Transverse colon (tissue), 4 donors: ENCODE measurements around the gene TAAR5. TPM values are rescaled to one million over a fixed set of nuclear protein-coding genes. Genes with fewer than 3 reads are reported as not detected.
"Not testable (repeated sequence)": the region's sequence is repeated elsewhere in the genome, so short reads cannot be mapped to it uniquely, and the experiment has no call there.

Experiments used
- DNase-seq: peaks from one replicate; pipeline ENCODE4 v3.0.0-alpha.2; 2019
- H3K27ac ChIP-seq, 4 donors: fragments of 200-600 bp; sonication (generic); 2 replicates each; pipeline ENCODE4 v1.5.1; 2016 to 2018; ENCODE audit warnings: inconsistent platforms in 4 of 4
- H3K27me3 ChIP-seq: fragments of 200-600 bp; sonication (generic); 2 replicates; pipeline ENCODE4 v1.5.1; 2017; ENCODE audit warnings: inconsistent platforms
- H3K36me3 ChIP-seq, 4 donors: fragments of 200-600 bp; sonication (generic); 2 replicates each; pipeline ENCODE4 v1.5.1; 2017 to 2019; ENCODE audit warnings: inconsistent platforms in 4 of 4
- H3K4me1 ChIP-seq, 4 donors: fragments of 200-600 bp; sonication (generic); 2 replicates each; pipeline ENCODE4 v1.5.1; 2017 to 2020; ENCODE audit warnings: inconsistent platforms in 4 of 4
- H3K4me3 ChIP-seq, 4 donors: fragments of 200-600 bp; sonication (generic); 1 replicate in 1 of 4; 2 replicates in 3 of 4; pipeline versions ENCODE4 v1.5.1 to v1.6.1; 2017 to 2019; ENCODE audit warnings: inconsistent platforms in 4 of 4
- H3K9me3 ChIP-seq, 2 donors: fragments of 200-600 bp; sonication (generic); 2 replicates each; pipeline ENCODE4 v1.5.1; 2017 to 2019; ENCODE audit warnings: inconsistent platforms in 2 of 2
- CTCF ChIP-seq, 5 experiments: fragments of 200-600 bp in 3 of 5; fragments of 450-650 bp in 2 of 5; sonication (generic) in 3 of 5; IDR thresholded peaks; 1 replicate in 2 of 5; 2 replicates in 3 of 5; pipeline ENCODE4 v1.5.1; 2016 to 2017; ENCODE audit warnings: antibody characterized with exemption in 5 of 5, inconsistent platforms in 3 of 5, mild to moderate bottlenecking in 2 of 5, moderate library complexity in 1 of 5
- EP300 ChIP-seq: sonication (generic); formaldehyde crosslinking; IDR thresholded peaks from one replicate; pipeline ENCODE4 v1.6.1; 2017; ENCODE audit warnings: antibody characterized with exemption, low read depth
- POLR2A ChIP-seq: fragments of 450-650 bp; IDR thresholded peaks from one replicate; pipeline ENCODE4 v1.6.1; 2016; ENCODE audit warnings: antibody characterized with exemption, mild to moderate bottlenecking, moderate library complexity
- POLR2AphosphoS5 ChIP-seq, 3 donors: sonication (generic); formaldehyde crosslinking; IDR thresholded peaks; one replicate each; pipeline ENCODE4 v1.6.1; 2016; ENCODE audit warnings: antibody characterized with exemption in 3 of 3
- WGBS, 2 donors: methylation state at CpG; one replicate each; pipeline ENCODE4 v1.1.5; 2018; ENCODE audit warnings: low coverage in 1 of 2; 5-methylcytosine and 5-hydroxymethylcytosine counted together
- in situ Hi-C, 4 donors: fragments of 200-750 bp; cut with MboI; loops; one replicate each; pipeline versions ENCODE4 v1.15.0 to v1.15.1; 2017; ENCODE audit warnings: low sequenced_read_pairs in 3 of 4, low pct_ligation_motif_present in 1 of 4, low pct_unique_long_range_greater_than_20kb in 1 of 4
- intact Hi-C: fragments of 100-400 bp; cut with DNase I; formaldehyde crosslinking; loops from one replicate; pipeline ENCODE4 v1.15.1; 2023; ENCODE audit warnings: low total_unique reads
- total RNA-seq, 4 donors: library from RNA; depleted of rRNA; stranded (reverse); fragments of >200 nt; gene quantifications; one replicate each; pipeline ENCODE4 v1.1.0, GENCODE V29; 2016

The TAAR5 gene
- total RNA-seq, 4 donors from 2014 or later, result not detected

- intact Hi-C loops, result no loop called here
- no peaks in the 10 kb centered on the region for H3K36me3 ChIP-seq
- H3K4me3 ChIP-seq, result no peak overlapping the region
- no peak for DNase-seq
- in situ Hi-C loops, result no loop called here
- no peak overlapping the region for H3K27ac ChIP-seq
- H3K9me3 ChIP-seq, result no peaks in the 10 kb centered on the region
- no peaks in the 10 kb centered on the region for H3K27me3 ChIP-seq
- TF ChIP-seq EP300 (no peak), CTCF (IDR thresholded peaks at IDR 0.05) (no peak), POLR2A (no peak), POLR2AphosphoS5 (IDR thresholded peaks at IDR 0.05) (no peak)
- peaks cover 0 to 13% (median 6%) of the 10 kb centered on the region in 4 donors for H3K4me1 ChIP-seq
- WGBS, 2 donors, result 34 to 40% methylated on average over 3 to 4 of the region's 4 CpGs
These were observed 23.0 kb upstream of the TAAR5 start for GRCh38 chr6:132612449-132613108.

GRCh38 chr6:132611616-132612015, 22.1 kb upstream of the TAAR5 start:
- intact Hi-C loops, result loop anchor here (1.0 kb wide), 1 partner anchor 21 kb away; no protein-coding TSS in a partner anchor
- H3K27me3 ChIP-seq, result no peaks in the 10 kb centered on the region
- no peaks in the 10 kb centered on the region for H3K9me3 ChIP-seq
- DNase-seq, result no peak
- in situ Hi-C loops, result no loop called here
- H3K4me1 ChIP-seq, result peaks cover 0 to 13% (median 6%) of the 10 kb centered on the region in 4 donors
- TF ChIP-seq CTCF (IDR thresholded peaks at IDR 0.05), result no peak
- no peak overlapping the region for H3K4me3 ChIP-seq
- 86 to 100% methylated on average over 2 of the region's 2 CpGs for WGBS, 2 donors
- H3K36me3 ChIP-seq, result no peaks in the 10 kb centered on the region
- H3K27ac ChIP-seq, result no peak overlapping the region

- intact Hi-C loops (no loop called here), in situ Hi-C loops (no loop called here)
- no peak for DNase-seq
- TF ChIP-seq EP300 (no peak), CTCF (IDR thresholded peaks at IDR 0.05) (no peak), POLR2AphosphoS5 (IDR thresholded peaks at IDR 0.05) (no peak), POLR2A (no peak)
- Histone ChIP-seq H3K36me3 (no peaks in the 10 kb centered on the region), H3K4me3 (no peak overlapping the region), H3K9me3 (no peaks in the 10 kb centered on the region), H3K4me1 (peaks cover 0 to 6% (median 2%) of the 10 kb centered on the region in 4 donors), H3K27ac (no peak overlapping the region), H3K27me3 (no peaks in the 10 kb centered on the region)
- 85% methylated on average over 5 of the region's 5 CpGs for WGBS, 2 donors
These were observed 18.1 kb upstream of the TAAR5 start for GRCh38 chr6:132607544-132608233.

GRCh38 chr6:132604635-132605152, 15.2 kb upstream of the TAAR5 start:
- WGBS, 2 donors, result 74 to 85% methylated on average over 4 to 8 of the region's 8 CpGs
- Histone ChIP-seq H3K36me3 (no peaks in the 10 kb centered on the region), H3K27me3 (no peaks in the 10 kb centered on the region), H3K4me3 (no peak overlapping the region), H3K4me1 (no peaks in the 10 kb centered on the region), H3K27ac (no peak overlapping the region), H3K9me3 (no peaks in the 10 kb centered on the region)
- TF ChIP-seq CTCF (IDR thresholded peaks at IDR 0.05), result no peak
- TF ChIP-seq POLR2AphosphoS5 (IDR thresholded peaks at IDR 0.05), result no peak
- TF ChIP-seq EP300, result no peak
- TF ChIP-seq POLR2A, result no peak
- DNase-seq, result no peak
- intact Hi-C loops (no loop called here), in situ Hi-C loops (no loop called here)

GRCh38 chr6:132600900-132601299, 11.4 kb upstream of the TAAR5 start:
- H3K9me3 ChIP-seq, H3K4me1 ChIP-seq, DNase-seq, H3K4me3 ChIP-seq, intact Hi-C loops, in situ Hi-C loops, H3K27ac ChIP-seq, H3K36me3 ChIP-seq, H3K27me3 ChIP-seq: not testable (repeated sequence)
